ENCODE data around the gene UBTF.

Gene UBTF

DNA sequence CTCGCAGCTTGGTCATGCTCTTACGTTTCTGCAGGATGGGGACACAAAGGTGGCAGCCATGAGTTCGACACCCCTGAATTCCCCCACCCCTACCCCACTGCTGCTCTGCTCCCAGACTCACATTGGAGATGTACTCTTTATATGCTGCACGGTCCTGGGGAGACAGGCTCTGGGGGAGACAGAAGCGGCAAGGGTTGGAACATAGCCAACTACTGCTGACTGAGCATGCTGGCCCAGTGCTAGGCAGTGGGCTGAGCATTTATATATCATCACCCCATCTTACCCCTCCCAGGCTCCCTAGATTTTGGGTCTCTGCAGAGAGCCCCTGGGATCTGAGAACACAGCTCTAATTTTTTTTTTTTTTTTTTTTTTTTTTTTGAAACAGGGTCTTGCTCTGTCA, 11.7 kb downstream of the UBTF start:
- TF ChIP-seq, protein P1, sequence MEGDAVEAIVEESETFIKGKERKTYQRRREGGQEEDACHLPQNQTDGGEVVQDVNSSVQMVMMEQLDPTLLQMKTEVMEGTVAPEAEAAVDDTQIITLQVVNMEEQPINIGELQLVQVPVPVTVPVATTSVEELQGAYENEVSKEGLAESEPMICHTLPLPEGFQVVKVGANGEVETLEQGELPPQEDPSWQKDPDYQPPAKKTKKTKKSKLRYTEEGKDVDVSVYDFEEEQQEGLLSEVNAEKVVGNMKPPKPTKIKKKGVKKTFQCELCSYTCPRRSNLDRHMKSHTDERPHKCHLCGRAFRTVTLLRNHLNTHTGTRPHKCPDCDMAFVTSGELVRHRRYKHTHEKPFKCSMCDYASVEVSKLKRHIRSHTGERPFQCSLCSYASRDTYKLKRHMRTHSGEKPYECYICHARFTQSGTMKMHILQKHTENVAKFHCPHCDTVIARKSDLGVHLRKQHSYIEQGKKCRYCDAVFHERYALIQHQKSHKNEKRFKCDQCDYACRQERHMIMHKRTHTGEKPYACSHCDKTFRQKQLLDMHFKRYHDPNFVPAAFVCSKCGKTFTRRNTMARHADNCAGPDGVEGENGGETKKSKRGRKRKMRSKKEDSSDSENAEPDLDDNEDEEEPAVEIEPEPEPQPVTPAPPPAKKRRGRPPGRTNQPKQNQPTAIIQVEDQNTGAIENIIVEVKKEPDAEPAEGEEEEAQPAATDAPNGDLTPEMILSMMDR (conservative IDR thresholded peaks at IDR 0.05; ENCODE audit: low read length) = no peak
- no peak for DNase-seq (ENCODE audit: low read depth)
- no peak overlapping the region for H3K4me3 ChIP-seq (ENCODE audit: low read length)

DNA sequence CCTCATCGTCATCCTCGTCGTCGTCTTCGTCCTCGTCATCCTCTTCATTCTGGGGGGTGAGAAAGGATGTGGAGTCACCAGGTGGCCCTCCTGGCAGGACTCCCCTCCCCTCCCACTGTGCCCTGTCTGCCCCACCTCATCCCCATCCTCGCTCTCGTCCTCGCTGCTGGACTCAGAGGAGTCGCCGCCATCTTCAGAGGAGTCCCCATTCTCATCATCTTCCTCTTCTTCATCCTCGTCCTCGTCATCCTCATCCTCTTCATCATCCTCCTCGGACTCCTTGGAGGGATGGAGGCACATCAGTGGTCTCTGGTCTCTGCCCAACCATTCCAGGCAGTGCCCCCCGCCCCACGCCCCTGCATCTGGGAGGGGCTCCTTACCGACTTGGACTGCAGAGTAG, 12.2 kb downstream of the UBTF start:
- no peak for DNase-seq (ENCODE audit: low read depth)
- no peak overlapping the region for H3K4me3 ChIP-seq (ENCODE audit: low read length)
- TF ChIP-seq, protein P1 (conservative IDR thresholded peaks at IDR 0.05; ENCODE audit: low read length) = no peak

DNA sequence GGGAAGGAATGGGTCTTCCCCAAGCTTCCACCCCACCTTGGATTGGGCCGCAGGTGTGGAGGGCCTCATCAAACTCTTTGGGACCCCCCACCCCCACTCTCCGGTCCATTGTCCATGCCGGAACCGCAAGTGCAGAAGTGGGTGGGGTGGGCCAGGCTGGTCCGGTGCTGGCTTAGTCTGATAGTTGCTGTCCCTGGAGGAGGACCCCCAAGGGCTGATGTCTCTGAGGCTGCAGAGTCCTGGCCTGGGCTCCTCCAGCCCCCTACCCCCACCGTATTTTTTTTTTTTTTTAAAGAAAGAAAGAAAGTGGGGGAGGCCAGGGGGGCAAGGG, 12.7 kb downstream of the UBTF start:
- TF ChIP-seq, protein P1 (conservative IDR thresholded peaks at IDR 0.05; ENCODE audit: low read length) = no peak
- DNase-seq (ENCODE audit: low read depth) = no peak
- H3K4me3 ChIP-seq (ENCODE audit: low read length) = no peak overlapping the region

DNA sequence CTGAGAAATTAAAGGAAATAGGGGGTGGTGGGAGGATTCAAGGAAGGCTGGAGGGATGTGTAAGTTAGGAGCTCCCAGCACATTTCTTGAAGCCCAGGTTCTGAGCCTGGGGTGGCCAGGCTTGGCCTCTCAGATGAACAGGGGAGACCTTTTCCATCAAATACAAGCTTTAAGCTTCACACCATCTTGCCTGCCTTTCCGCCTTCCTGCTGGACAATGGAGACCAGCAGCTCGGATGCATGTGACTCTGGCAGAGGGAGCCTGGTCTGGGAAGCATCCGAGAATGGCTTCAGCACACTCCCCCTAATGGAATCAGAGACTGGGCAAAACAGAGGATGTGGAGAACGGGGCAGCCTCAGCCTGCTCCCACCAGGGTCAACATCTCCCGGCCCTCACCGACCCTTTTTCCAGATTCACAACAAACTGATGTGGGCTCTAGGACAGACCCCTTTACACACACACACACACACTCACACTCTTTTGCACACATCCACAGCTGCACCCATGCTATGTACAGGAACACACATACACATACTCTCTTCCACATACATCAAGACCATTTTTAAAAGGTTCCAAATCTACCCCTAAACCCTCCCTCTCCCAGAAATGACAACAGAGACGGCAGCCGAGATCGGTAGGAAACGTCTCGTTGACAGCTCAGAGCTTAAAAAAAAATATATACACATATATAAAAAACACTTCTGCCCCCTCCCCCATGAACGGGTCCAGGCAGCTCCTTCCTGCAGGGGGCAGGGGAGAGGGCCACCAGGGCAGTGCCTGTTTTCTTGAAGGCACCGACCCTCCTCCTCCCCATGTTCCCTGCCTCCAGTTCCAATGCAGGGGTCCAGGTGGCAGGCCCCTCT, 13.3 kb downstream of the UBTF start:
- no peak for DNase-seq (ENCODE audit: low read depth)

DNA sequence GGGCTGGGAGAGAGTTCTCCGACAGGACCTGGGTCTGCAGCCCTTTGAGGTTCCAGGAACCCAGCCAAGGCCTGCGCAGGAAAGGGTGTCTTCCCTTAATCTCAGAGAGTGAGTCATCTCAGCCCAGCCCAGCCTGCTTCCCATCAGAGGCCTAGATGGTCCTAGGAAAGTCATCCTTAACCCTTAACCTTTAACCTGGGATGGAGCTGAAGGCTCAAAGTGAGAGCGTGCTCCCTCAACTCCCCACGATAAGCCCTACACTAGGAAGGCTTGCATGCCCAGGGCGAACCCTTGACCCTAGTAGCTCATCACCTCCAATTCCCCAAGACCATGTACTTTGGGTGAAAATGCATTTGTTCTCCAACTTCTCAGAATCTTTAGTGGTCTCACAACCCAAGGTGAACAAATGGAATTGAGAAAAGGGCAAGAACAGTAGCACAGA, 15.0 kb downstream of the UBTF start:
- no peak overlapping the region for H3K4me3 ChIP-seq (ENCODE audit: low read length)
- TF ChIP-seq, protein P1 (conservative IDR thresholded peaks at IDR 0.05; ENCODE audit: low read length) = no peak
- peak; percentile 43 for DNase-seq (ENCODE audit: low read depth)

More for the DNA sequence above, 13.3 kb downstream of the UBTF start:
- H3K4me3 ChIP-seq (ENCODE audit: low read length) = no peak overlapping the region
- TF ChIP-seq, protein P1 (conservative IDR thresholded peaks at IDR 0.05; ENCODE audit: low read length) = peak; percentile 25; the same call in 1 of the 2 replicates

DNA sequence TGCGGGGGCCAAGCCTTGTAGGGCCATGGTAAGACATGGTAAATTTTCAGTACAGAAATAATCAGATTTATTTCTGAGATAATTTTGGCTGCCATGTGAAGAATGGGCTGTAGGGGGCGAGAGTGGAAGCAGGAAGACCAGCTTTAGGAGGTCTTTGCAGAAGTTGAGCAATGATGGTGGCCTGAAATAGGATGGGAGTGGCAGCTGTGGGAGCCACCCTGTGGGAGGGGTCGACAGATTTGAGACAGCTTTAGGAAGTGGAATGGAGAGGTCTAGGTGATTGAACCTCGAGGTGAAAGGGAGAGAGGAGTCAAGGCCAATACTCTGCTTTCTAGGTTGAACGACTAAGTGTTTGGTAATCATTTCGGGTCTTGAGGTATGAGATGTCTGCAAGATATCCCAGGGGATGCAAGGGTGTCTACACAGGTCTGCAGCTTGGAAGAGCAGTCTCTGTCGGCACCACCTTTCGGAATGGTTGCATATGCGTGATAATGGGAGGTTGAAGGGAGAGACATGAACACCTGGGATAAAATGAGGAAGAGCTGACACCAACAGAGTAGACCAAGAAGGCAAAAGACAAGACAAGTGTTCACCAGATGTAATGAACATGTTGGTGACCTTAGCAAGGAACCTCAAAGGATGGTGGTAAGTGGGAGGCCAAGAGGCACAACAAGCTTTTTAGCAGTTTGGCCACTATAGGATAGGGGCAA, 15.6 kb downstream of the UBTF start:
- TF ChIP-seq, protein P1 (conservative IDR thresholded peaks at IDR 0.05; ENCODE audit: low read length) = peak; percentile 81
- peak; percentile 49 for DNase-seq (ENCODE audit: low read depth)
- no peak overlapping the region for H3K4me3 ChIP-seq (ENCODE audit: low read length)

All from AG10803 (cell line).